Measurements from ENCODE around the gene PARP1. TPM values are rescaled to one million over a fixed set of nuclear protein-coding genes. Genes with fewer than 3 reads are reported as not detected.

Gene PARP1
- total RNA-seq, 1 experiment from 2014 or later: 213 TPM

GRCh38 chr1:226449823-226450222, 41.9 kb upstream of the PARP1 start:
- H3K36me3 ChIP-seq (ENCODE audit: control insufficient read depth in 1 of 2, insufficient read depth in 2 of 2, low read length in 2 of 2): no peaks in the 10 kb centered on the region
- H2AFZ ChIP-seq (ENCODE audit: low read depth, low read length, poor library complexity, severe bottlenecking): no peak overlapping the region
- no peak overlapping the region for H3K4me2 ChIP-seq (ENCODE audit: low read length)
- no peak overlapping the region for H3K9ac ChIP-seq (ENCODE audit: low read length)
- no peaks in the 10 kb centered on the region for H4K20me1 ChIP-seq (ENCODE audit: insufficient read depth)
- H3K79me2 ChIP-seq (ENCODE audit: insufficient read depth, low read length): no peaks in the 10 kb centered on the region
- ATAC-seq: peak; percentile 49; the same call in 1 of the 2 replicates
- no peaks in the 10 kb centered on the region for H3K9me3 ChIP-seq (ENCODE audit: control insufficient read depth in 1 of 2, insufficient read depth in 1 of 2, low read depth in 1 of 2, low read length in 2 of 2)
- ChIA-PET RAD21 (ENCODE audit: low non-redundant PET in 1 of 2, low total read pairs in 2 of 2, uncharacterized antibody in 2 of 2, unreplicated experiment in 2 of 2) (no interaction called here), POLR2A (no interaction called here), CTCF (no interaction called here)
- no peak for DNase-seq (ENCODE audit: low read depth, low spot score)
- H3K4me1 ChIP-seq (ENCODE audit: control insufficient read depth in 1 of 2, insufficient read depth in 2 of 2, low read length in 2 of 2): peaks cover 0 to 18% of the 10 kb centered on the region in 2 experiments; a peak in 3 of 4 replicates
- H3K9me2 ChIP-seq (ENCODE audit: insufficient read depth): no peaks in the 10 kb centered on the region
- H3K4me3 ChIP-seq (replicated peaks in 1 of 2; ENCODE audit: low read depth in 1 of 2, low read length in 2 of 2): no peak overlapping the region
- TF ChIP-seq ZBTB33 (IDR thresholded peaks at IDR 0.05; ENCODE audit: extremely low read depth, insufficient replicate concordance, low read length) (no peak), POLR2A (IDR thresholded peaks at IDR 0.05; ENCODE audit: borderline replicate concordance, extremely low read depth, insufficient read depth, insufficient read length) (no peak), FOSL1 (IDR thresholded peaks at IDR 0.05; ENCODE audit: low read depth) (no peak), RAD21 (IDR thresholded peaks at IDR 0.05; ENCODE audit: low read depth) (no peak), ATF3 (IDR thresholded peaks at IDR 0.05) (no peak), TCF7L2 (IDR thresholded peaks at IDR 0.05; ENCODE audit: borderline replicate concordance, extremely low read depth, insufficient read depth, insufficient read length) (no peak), CTCF (IDR thresholded peaks at IDR 0.05 in 2 of 3, conservative IDR thresholded peaks at IDR 0.05 in 1 of 3; ENCODE audit: borderline replicate concordance in 1 of 3, insufficient read depth in 1 of 3, low read depth in 2 of 3, low read length in 2 of 3) (no peak), ELF1 (IDR thresholded peaks at IDR 0.05; ENCODE audit: borderline replicate concordance, low read depth) (no peak), REST (IDR thresholded peaks at IDR 0.05; ENCODE audit: low read depth) (no peak)
- BruUV-seq (replicated peaks): no TSS peak
- no peaks in the 10 kb centered on the region for H3K27me3 ChIP-seq (ENCODE audit: insufficient read depth, low read length)
- H3K27ac ChIP-seq (ENCODE audit: low read depth, low read length): no peak overlapping the region
- intact Hi-C loops (cut with micrococcal nuclease): no loop called here

All from HCT116 (cell line).